Heart right ventricle (tissue), 16 donors: ENCODE results near the gene ROBO1. TPM values are rescaled to one million over a fixed set of nuclear protein-coding genes. Genes with fewer than 3 reads are reported as not detected.

ENCODE experiments used
- ATAC-seq, 8 donors: fragments of 200-7000 bp; cut with Tn5 transposase; one replicate each; pipeline ENCODE4 v1.9.1; 2020; ENCODE audit warnings: mild to moderate bottlenecking in 8 of 8, moderate library complexity in 8 of 8, moderate number of reproducible peaks in 1 of 8
- DNase-seq, 2 donors: peaks; one replicate each; pipeline ENCODE4 v3.0.0-alpha.2; 2020
- H3K27ac ChIP-seq, 10 donors: fragments of 200-600 bp; sonication (generic) in 2 of 10; one replicate each; pipeline versions ENCODE4 v1.5.0 to v1.8.0; 2020 to 2022; ENCODE audit warnings: mild to moderate bottlenecking in 3 of 10
- H3K27me3 ChIP-seq, 7 donors: fragments of 200-600 bp; one replicate each; pipeline ENCODE4 v1.8.0; 2021 to 2022; ENCODE audit warnings: mild to moderate bottlenecking in 2 of 7
- H3K36me3 ChIP-seq, 9 donors: fragments of 200-600 bp; sonication (generic) in 1 of 9; one replicate each; pipeline versions ENCODE4 v1.5.0 to v1.8.0; 2020 to 2022; ENCODE audit warnings: mild to moderate bottlenecking in 2 of 9
- H3K4me1 ChIP-seq, 9 donors: fragments of 200-600 bp; sonication (generic) in 1 of 9; one replicate each; pipeline versions ENCODE4 v1.5.0 to v1.8.0; 2020 to 2022; ENCODE audit warnings: mild to moderate bottlenecking in 4 of 9
- H3K4me3 ChIP-seq, 10 donors: fragments of 200-600 bp; sonication (generic) in 2 of 10; one replicate each; pipeline versions ENCODE4 v1.5.0 to v1.8.0; 2020 to 2022; ENCODE audit warnings: mild to moderate bottlenecking in 7 of 10, moderate library complexity in 2 of 10
- H3K9me3 ChIP-seq, 11 donors: fragments of 200-600 bp in 10 of 11; sonication (generic) in 2 of 11; one replicate each; pipeline versions ENCODE4 v1.5.0 to v1.8.0; 2013 to 2022; ENCODE audit warnings: mild to moderate bottlenecking in 2 of 11, control low read depth in 1 of 11, moderate library complexity in 1 of 11
- WGBS, 2 donors: extraction: QIAGEN DNeasy Blood & Tissue Kit; methylation state at CpG; one replicate each; pipeline ENCODE4 v1.1.7; 2013; ENCODE audit warnings: inconsistent platforms in 1 of 2; 5-methylcytosine and 5-hydroxymethylcytosine counted together
- intact Hi-C, 10 donors: fragments of 100-400 bp; cut with DNase I; formaldehyde crosslinking; loops; one replicate each; pipeline versions ENCODE4 v1.11.1 to v1.14.2; 2022
- polyA plus RNA-seq, 2 donors: library from polyadenylated mRNA; stranded (reverse); fragments of 200-250 nt; gene quantifications; one replicate each; pipeline ENCODE4 v1.2.3, GENCODE V29; 2013
- total RNA-seq, 10 donors: library from RNA; stranded (reverse); fragmentation: NEBNext Ultra II Directional in 3 of 10; extraction: Animal tissue kit (Norgen Biotek cat#: 25700) in 3 of 10; gene quantifications; one replicate each; pipeline versions ENCODE4 v1.2.1 to v1.2.4, GENCODE V29; 2021 to 2023
- TF ChIP-seq, protein P1 (sequence below), 9 donors: fragments of 200-600 bp; sonication (generic) in 2 of 9; IDR thresholded peaks; one replicate each; pipeline versions ENCODE4 v1.5.0 to v1.8.0; 2021 to 2022; ENCODE audit warnings: antibody characterized with exemption in 9 of 9, mild to moderate bottlenecking in 5 of 9, moderate library complexity in 1 of 9
- donor health status: Arrhythmogenic right ventricular cardiomyopathy.
- donor health status: ischemic (EF 13 %, LVEDD 7.1; RV severe dilation, severe dysfunction).
- donor health status: healthy with polysubstance abuse.
- donor health status: DM: no; HTN: yes; CAD: no.
- donor health status: DM: no; HTN: no; CAD: no.
- donor health status: ischemic (EF 25% LVEDD 6.9; RV normal size, moderate dysfunction).
- donor health status: ischemic (EF 25% LVEDD 5.7; RV mildly dilated, moderate dysfunction).
- donor health status: healthy.
- donor health status: DM: yes; HTN: yes; CAD: no.
- donor health status: Ischemic cardiomyopathy.
- donor health status: ischemic (EF 35%, LVEDD 5.7; RV mildly dilated, moderate dysfunction).
- donor health status: nonischemic (EF 11% LVEDD 7.7; RV severe dilation, severe dysfunction).
- donor health status: DM: yes; HTN: yes; CAD: no.
- donor health status: PGD.
- donor health status: ischemic (EF 29% LVEDD 5.4; RV normal size, mild dysfunction).
- donor health status: nonischemic (EF 23%, LVEDD 6.1; RV moderate dilation, normal function).

The ROBO1 gene
- total and polyA plus RNA-seq, 12 donors: 2.8 to 13.9 (median 5.6) TPM

- intact Hi-C loops: no loop called here
- no peaks in the 10 kb centered on the region for H3K27me3 ChIP-seq
- TF ChIP-seq, protein P1, sequence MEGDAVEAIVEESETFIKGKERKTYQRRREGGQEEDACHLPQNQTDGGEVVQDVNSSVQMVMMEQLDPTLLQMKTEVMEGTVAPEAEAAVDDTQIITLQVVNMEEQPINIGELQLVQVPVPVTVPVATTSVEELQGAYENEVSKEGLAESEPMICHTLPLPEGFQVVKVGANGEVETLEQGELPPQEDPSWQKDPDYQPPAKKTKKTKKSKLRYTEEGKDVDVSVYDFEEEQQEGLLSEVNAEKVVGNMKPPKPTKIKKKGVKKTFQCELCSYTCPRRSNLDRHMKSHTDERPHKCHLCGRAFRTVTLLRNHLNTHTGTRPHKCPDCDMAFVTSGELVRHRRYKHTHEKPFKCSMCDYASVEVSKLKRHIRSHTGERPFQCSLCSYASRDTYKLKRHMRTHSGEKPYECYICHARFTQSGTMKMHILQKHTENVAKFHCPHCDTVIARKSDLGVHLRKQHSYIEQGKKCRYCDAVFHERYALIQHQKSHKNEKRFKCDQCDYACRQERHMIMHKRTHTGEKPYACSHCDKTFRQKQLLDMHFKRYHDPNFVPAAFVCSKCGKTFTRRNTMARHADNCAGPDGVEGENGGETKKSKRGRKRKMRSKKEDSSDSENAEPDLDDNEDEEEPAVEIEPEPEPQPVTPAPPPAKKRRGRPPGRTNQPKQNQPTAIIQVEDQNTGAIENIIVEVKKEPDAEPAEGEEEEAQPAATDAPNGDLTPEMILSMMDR (IDR thresholded peaks at IDR 0.05): no peak
- DNase-seq: no peak
- no peaks in the 10 kb centered on the region for H3K4me1 ChIP-seq
- no peaks in the 10 kb centered on the region for H3K9me3 ChIP-seq
- no peak for ATAC-seq
- H3K4me3 ChIP-seq: no peak overlapping the region
- 66 to 68% methylated on average over 9 of the region's 9 CpGs for WGBS, 2 donors
- no peaks in the 10 kb centered on the region for H3K36me3 ChIP-seq
- H3K27ac ChIP-seq: no peak overlapping the region
Measured at GRCh38 chr3:79724206-79724605, 43.6 kb downstream of the ROBO1 start.

GRCh38 chr3:79690072-79690471 is 77.7 kb downstream of the ROBO1 start:
- H3K4me3 ChIP-seq: no peak overlapping the region
- TF ChIP-seq, protein P1 (IDR thresholded peaks at IDR 0.05): no peak
- H3K4me1 ChIP-seq: no peaks in the 10 kb centered on the region
- H3K36me3 ChIP-seq: no peaks in the 10 kb centered on the region
- intact Hi-C loops: no loop called here
- H3K9me3 ChIP-seq: peaks cover 0 to 4% (median 0%) of the 10 kb centered on the region in 11 donors
- H3K27me3 ChIP-seq: no peaks in the 10 kb centered on the region
- WGBS, 2 donors: 64 to 94% methylated on average over 1 of the region's 1 CpG
- H3K27ac ChIP-seq: no peak overlapping the region
- ATAC-seq (no peak), DNase-seq (no peak)

DNA sequence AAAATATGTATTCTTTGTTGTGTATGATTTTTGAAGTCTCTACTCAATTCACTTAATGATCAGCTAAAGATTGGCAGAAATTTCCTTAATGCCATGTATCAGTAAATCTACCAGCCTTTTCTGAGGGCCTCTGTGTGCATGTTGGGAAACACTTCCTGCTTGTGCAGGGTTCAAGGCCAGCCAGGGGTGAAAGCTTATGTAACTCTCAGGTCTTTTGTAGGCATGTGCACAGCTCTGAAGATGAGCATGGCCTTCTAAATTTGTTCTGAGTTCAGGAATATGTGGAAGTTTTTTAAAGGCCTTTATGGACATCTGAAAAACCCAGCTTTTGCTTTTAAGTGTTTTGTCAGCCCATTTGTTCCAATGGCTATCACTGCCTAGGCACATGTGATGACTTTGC is 82.7 kb downstream of the ROBO1 start:
- intact Hi-C loops: no loop called here
- Histone ChIP-seq H3K27me3 (no peaks in the 10 kb centered on the region), H3K9me3 (peaks cover 0 to 5% (median 0%) of the 10 kb centered on the region in 11 donors), H3K4me3 (no peak overlapping the region), H3K4me1 (no peaks in the 10 kb centered on the region), H3K36me3 (no peaks in the 10 kb centered on the region), H3K27ac (no peak overlapping the region)
- DNase-seq: no peak
- TF ChIP-seq, protein P1 (IDR thresholded peaks at IDR 0.05): no peak
- ATAC-seq: no peak

GRCh38 chr3:79684041-79684440 is 83.8 kb downstream of the ROBO1 start:
- WGBS, 2 donors: 97 to 100% methylated on average over 1 of the region's 1 CpG
- intact Hi-C loops: no loop called here
- no peak overlapping the region for H3K27ac ChIP-seq

More at GRCh38 chr3:79684041-79684440, 83.8 kb downstream of the ROBO1 start:
- Histone ChIP-seq H3K4me1 (no peaks in the 10 kb centered on the region), H3K4me3 (no peak overlapping the region), H3K9me3 (peaks cover 0 to 5% (median 0%) of the 10 kb centered on the region in 11 donors), H3K27me3 (no peaks in the 10 kb centered on the region), H3K36me3 (no peaks in the 10 kb centered on the region)
- DNase-seq (no peak), ATAC-seq (no peak)
- TF ChIP-seq, protein P1 (IDR thresholded peaks at IDR 0.05): no peak
